ENCODE data around the gene SLC43A3.
A peak's percentile ranks its signal among the peaks of the same experiment; 100 is the strongest.
"Not testable (repeated sequence)": the region's sequence is repeated elsewhere in the genome, so short reads cannot be mapped to it uniquely, and the experiment has no call there.

Gene SLC43A3

GRCh38 chr11:57458410-57459163, 31.7 kb upstream of the SLC43A3 start:
- TF ChIP-seq CTCF (IDR thresholded peaks at IDR 0.05; ENCODE audit: low read depth, low read length), result peak; percentile 82
- peak overlapping the region; percentile 43 for H3K4me3 ChIP-seq (ENCODE audit: low read depth, low read length)

GRCh38 chr11:57458060-57458409, 31.1 kb upstream of the SLC43A3 start:
- no peak overlapping the region for H3K4me3 ChIP-seq (ENCODE audit: low read depth, low read length)
- TF ChIP-seq CTCF (IDR thresholded peaks at IDR 0.05; ENCODE audit: low read depth, low read length), result no peak

GRCh38 chr11:57457643-57458023, 30.7 kb upstream of the SLC43A3 start:
- no peak for TF ChIP-seq CTCF (IDR thresholded peaks at IDR 0.05; ENCODE audit: low read depth, low read length)
- no peak overlapping the region for H3K4me3 ChIP-seq (ENCODE audit: low read depth, low read length)

GRCh38 chr11:57456960-57457642, 30.2 kb upstream of the SLC43A3 start:
- TF ChIP-seq CTCF (IDR thresholded peaks at IDR 0.05; ENCODE audit: low read depth, low read length), result peak; percentile 96
- no peak overlapping the region for H3K4me3 ChIP-seq (ENCODE audit: low read depth, low read length)

GRCh38 chr11:57453543-57454177, 26.7 kb upstream of the SLC43A3 start:
- TF ChIP-seq CTCF (IDR thresholded peaks at IDR 0.05; ENCODE audit: low read depth, low read length), result no peak
- H3K4me3 ChIP-seq (ENCODE audit: low read depth, low read length), result no peak overlapping the region

- H3K4me3 ChIP-seq (ENCODE audit: low read depth, low read length), result no peak overlapping the region
- TF ChIP-seq CTCF (IDR thresholded peaks at IDR 0.05; ENCODE audit: low read depth, low read length), result no peak
Measured at GRCh38 chr11:57446055-57446454, 19.1 kb upstream of the SLC43A3 start.

- not testable (repeated sequence) for H3K4me3 ChIP-seq (ENCODE audit: low read depth, low read length)
Measured at GRCh38 chr11:57445122-57445394, 18.1 kb upstream of the SLC43A3 start.
